Activated CD4-positive, alpha-beta T cell treated with anti-CD3 and anti-CD28 coated beads, Interleukin-2, amount 10 ng/mL, durations not matched to agents 7 days and 5 days (primary cell): ENCODE results near the gene ABAT. TPM values are rescaled to one million over a fixed set of nuclear protein-coding genes. Genes with fewer than 3 reads are reported as not detected.
"Not testable (repeated sequence)": the region's sequence is repeated elsewhere in the genome, so short reads cannot be mapped to it uniquely, and the experiment has no call there.

Experiments used
- CTCF ChIA-PET: fragments of 350-600 bp; sonication (Branson Sonifier 250); formaldehyde crosslinking; loops from one replicate; lab custom pipeline; 2021; ENCODE audit warnings: antibody characterized with exemption; lab: Charles Lee
- POLR2A ChIA-PET: fragments of 350-600 bp; sonication (Branson Sonifier 250); formaldehyde crosslinking; loops from one replicate; lab custom pipeline; 2021; ENCODE audit warnings: antibody characterized with exemption; lab: Charles Lee
- DNase-seq: peaks from one replicate; pipeline ENCODE4 v3.0.0-alpha.2; 2020
- H3K27ac Mint-ChIP-seq: one replicate; pipeline ENCODE4 v1.8.0; 2021; ENCODE audit warnings: mild to moderate bottlenecking, moderate library complexity, mixed read lengths
- H3K27me3 Mint-ChIP-seq: one replicate; pipeline ENCODE4 v1.8.0; 2021; ENCODE audit warnings: mixed read lengths
- H3K36me3 Mint-ChIP-seq: one replicate; pipeline ENCODE4 v1.8.0; 2021; ENCODE audit warnings: low read depth, mixed read lengths
- H3K4me1 Mint-ChIP-seq: one replicate; pipeline ENCODE4 v1.8.0; 2021; ENCODE audit warnings: mixed read lengths
- H3K4me3 Mint-ChIP-seq: one replicate; pipeline ENCODE4 v1.8.0; 2021; ENCODE audit warnings: mild to moderate bottlenecking, moderate library complexity, mixed read lengths
- H3K9me3 Mint-ChIP-seq: one replicate; pipeline ENCODE4 v1.8.0; 2021; ENCODE audit warnings: mixed read lengths
- total RNA-seq, 2 experiments: library from RNA; stranded (reverse); gene quantifications; one replicate each; pipeline ENCODE4 v1.2.3, GENCODE V29; 2021

Gene ABAT
- total RNA-seq, 2 experiments from 2014 or later, result 5.4 to 5.6 TPM

DNA sequence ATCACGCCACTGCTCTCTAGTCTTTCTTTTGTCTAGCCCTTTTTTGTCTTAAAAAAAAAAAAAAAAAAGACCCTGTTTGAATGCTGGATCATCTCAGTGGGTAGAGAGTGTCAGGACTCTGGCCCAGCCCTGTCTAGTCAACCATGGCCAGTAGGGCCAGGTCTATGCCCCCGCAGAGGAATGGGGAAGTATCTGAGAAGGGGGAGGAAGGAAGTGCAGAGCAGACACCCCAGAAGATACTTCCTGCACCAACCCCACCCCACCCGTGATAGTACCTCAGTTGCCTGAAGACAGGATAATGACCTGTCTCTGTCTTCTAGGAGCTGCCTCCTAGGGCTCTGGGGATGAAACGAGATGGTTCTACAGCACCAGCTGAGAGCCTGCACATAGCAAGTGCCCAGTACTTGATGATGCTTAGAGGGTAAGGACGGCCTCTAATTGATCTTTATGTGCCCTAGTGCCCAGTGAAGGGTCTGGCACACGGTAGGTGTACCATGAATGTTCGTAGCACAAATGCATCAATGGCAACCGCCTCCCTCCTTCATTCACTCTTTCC, 55.4 kb downstream of the ABAT start:
- no peak overlapping the region for H3K4me3 Mint-ChIP-seq
- peaks cover 6% of the 10 kb centered on the region for H3K9me3 Mint-ChIP-seq
- ChIA-PET POLR2A (no interaction called here), CTCF (no interaction called here)
- DNase-seq, result no peak
- peak overlapping the region; percentile 80 for H3K27ac Mint-ChIP-seq
- no peaks in the 10 kb centered on the region for H3K27me3 Mint-ChIP-seq
- H3K4me1 Mint-ChIP-seq, result peaks cover 13% of the 10 kb centered on the region
- no peaks in the 10 kb centered on the region for H3K36me3 Mint-ChIP-seq

DNA sequence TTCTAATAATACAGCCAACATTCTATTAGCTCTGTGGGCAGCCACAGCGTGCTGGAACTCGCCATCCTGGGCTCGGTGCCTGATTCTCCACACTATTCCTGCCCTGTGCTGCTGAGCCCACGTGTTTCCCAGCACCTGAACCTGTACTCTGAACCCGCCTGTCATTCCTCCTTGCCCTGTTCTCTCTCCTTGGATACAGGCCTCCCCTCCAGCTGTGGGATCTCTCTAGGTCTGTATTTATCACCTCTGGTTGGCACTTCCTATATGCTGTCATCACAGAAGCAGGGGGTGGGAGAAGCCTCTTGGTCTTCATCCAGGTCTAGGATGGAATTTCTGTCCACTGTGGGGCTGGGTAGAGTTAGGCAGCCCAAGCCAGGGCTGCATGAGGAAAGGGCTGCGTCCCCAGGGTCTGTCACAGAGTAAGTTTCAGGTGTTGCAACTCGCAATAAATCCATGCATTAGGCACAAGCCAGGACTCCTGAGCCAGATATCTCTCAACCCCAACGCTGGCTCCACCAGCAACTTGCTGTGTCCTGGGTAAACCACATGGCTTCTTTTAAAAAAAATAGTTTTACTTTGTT, 56.0 kb downstream of the ABAT start:
- Mint-ChIP-seq H3K4me3 (no peak overlapping the region), H3K27ac (peak overlapping the region; percentile 66), H3K36me3 (no peaks in the 10 kb centered on the region), H3K27me3 (no peaks in the 10 kb centered on the region), H3K4me1 (peaks cover 13% of the 10 kb centered on the region), H3K9me3 (peaks cover 6% of the 10 kb centered on the region)
- no peak for DNase-seq
- POLR2A ChIA-PET, result no interaction called here
- CTCF ChIA-PET, result no interaction called here

DNA sequence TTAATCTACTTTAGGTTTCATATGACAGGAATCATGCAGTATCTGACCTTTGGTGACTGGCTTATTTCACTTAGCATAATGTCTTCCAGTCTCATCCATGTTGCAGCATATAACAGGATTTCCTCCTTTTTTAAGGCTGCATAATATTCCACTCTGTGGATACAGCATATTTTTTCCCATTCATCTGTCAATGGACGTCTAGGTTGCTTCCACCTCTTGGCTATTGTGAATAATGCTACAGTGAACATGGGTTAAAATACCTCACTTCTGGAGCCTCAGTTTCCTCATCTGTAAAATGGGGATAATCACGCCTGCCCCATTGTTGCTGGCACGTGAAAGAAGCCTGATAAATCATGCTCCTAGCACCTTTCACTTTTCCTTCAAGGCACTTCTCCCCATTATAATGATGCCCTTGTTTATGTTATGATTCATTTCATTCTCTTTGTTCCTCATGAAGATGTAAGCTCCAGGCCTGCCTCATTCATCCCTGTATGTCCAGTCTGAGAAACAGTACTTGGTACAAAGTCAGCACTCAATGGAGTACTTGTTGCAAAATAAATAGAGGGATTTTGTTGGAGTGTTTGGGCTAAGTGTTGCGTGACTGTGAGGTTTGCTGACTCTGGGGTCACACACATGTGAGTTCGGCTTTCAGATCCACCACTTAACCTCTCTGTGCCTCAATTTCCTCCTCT, 59.6 kb downstream of the ABAT start:
- H3K36me3 Mint-ChIP-seq, result peaks cover 2% of the 10 kb centered on the region
- DNase-seq, result no peak

GRCh38 chr16:8735574-8735973, 61.2 kb downstream of the ABAT start:
- no peaks in the 10 kb centered on the region for H3K4me1 Mint-ChIP-seq
- no peaks in the 10 kb centered on the region for H3K27me3 Mint-ChIP-seq
- peaks cover 6% of the 10 kb centered on the region for H3K9me3 Mint-ChIP-seq
- POLR2A ChIA-PET, result no interaction called here
- no peak overlapping the region for H3K4me3 Mint-ChIP-seq
- DNase-seq, result no peak
- peaks cover 2% of the 10 kb centered on the region for H3K36me3 Mint-ChIP-seq
- CTCF ChIA-PET, result no interaction called here
- H3K27ac Mint-ChIP-seq, result no peak overlapping the region

More for the DNA sequence above, 59.6 kb downstream of the ABAT start:
- no peak overlapping the region for H3K27ac Mint-ChIP-seq
- peaks cover 12% of the 10 kb centered on the region for H3K4me1 Mint-ChIP-seq
- no peak overlapping the region for H3K4me3 Mint-ChIP-seq
- ChIA-PET CTCF (no interaction called here), POLR2A (no interaction called here)
- peaks cover 6% of the 10 kb centered on the region for H3K9me3 Mint-ChIP-seq
- H3K27me3 Mint-ChIP-seq, result no peaks in the 10 kb centered on the region

DNA sequence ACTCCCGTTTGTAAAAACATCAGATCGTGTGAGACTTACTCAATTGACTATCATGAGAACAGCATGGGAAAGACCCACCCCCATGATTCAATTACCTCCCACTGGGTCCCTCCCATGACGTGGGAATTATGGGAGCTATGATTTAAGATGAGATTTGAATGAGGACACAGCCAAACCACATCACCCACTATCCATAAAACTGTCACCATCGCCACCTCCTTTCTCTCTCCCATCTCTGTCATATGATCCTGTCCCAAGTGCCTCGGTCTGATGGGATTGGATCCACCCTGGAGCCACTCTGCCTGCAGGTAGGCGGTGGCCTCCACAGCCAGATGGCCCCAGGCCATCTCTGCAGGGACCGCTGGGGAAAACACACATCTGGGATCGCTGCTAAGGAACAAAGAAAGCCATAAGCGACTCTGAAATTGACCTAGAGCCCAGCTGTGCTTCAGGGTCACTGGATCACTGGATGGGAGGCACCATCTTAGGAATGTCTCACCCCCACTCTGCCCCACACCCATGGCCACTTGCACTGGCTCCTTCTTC, 61.8 kb downstream of the ABAT start:
- ChIA-PET POLR2A (no interaction called here), CTCF (no interaction called here)
- DNase-seq, result no peak
- H3K9me3 Mint-ChIP-seq, result peaks cover 6% of the 10 kb centered on the region
- H3K4me3 Mint-ChIP-seq, result no peak overlapping the region
- H3K4me1 Mint-ChIP-seq, result no peaks in the 10 kb centered on the region
- no peaks in the 10 kb centered on the region for H3K27me3 Mint-ChIP-seq
- peaks cover 2% of the 10 kb centered on the region for H3K36me3 Mint-ChIP-seq
- H3K27ac Mint-ChIP-seq, result no peak overlapping the region

GRCh38 chr16:8739151-8739550, 64.7 kb downstream of the ABAT start:
- CTCF ChIA-PET, result no interaction called here
- H3K27ac Mint-ChIP-seq, result no peak overlapping the region
- H3K27me3 Mint-ChIP-seq, result no peaks in the 10 kb centered on the region

GRCh38 chr16:8739989-8740704, 65.7 kb downstream of the ABAT start:
- ChIA-PET POLR2A (no interaction called here), CTCF (no interaction called here)
- Mint-ChIP-seq H3K27ac (no peak overlapping the region), H3K4me3 (no peak overlapping the region), H3K36me3 (peaks cover 2% of the 10 kb centered on the region), H3K9me3 (peaks cover 3% of the 10 kb centered on the region), H3K4me1 (no peaks in the 10 kb centered on the region), H3K27me3 (no peaks in the 10 kb centered on the region)
- no peak for DNase-seq

More at GRCh38 chr16:8739151-8739550, 64.7 kb downstream of the ABAT start:
- H3K9me3 Mint-ChIP-seq, result peaks cover 6% of the 10 kb centered on the region
- H3K4me1 Mint-ChIP-seq, result no peaks in the 10 kb centered on the region
- H3K4me3 Mint-ChIP-seq, result no peak overlapping the region
- no peak for DNase-seq
- POLR2A ChIA-PET, result no interaction called here
- peaks cover 2% of the 10 kb centered on the region for H3K36me3 Mint-ChIP-seq

DNA sequence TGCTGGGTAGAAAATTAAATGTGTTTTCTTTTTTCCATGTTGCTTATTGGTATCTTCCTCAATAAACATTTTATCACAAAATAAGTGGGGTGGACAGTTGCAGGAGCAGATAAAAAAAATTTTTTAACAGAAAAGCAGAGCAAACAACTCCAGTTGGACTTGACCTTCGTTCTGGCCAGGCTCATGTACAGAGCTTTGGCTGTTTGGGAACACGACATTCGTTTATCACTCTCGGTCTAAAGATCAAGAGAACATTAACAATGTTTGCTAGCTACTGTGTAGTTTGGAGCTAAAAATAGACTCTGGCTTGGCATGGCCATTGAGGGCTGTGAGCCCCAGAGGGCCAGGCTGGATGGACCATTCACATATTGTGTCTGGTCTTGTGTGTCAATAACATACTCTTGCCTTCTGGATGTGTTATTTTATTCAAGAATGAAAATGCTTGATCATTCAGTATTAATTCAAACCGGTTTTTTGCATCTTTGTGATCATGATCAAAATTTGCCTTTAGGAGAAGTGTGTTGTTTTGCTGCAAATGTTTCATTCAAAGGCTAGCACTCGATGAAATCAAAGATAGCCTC, 66.4 kb downstream of the ABAT start:
- POLR2A ChIA-PET, result no interaction called here
- DNase-seq, result no peak
- Mint-ChIP-seq H3K27me3 (no peaks in the 10 kb centered on the region), H3K9me3 (peaks cover 3% of the 10 kb centered on the region), H3K27ac (no peak overlapping the region), H3K4me1 (no peaks in the 10 kb centered on the region), H3K4me3 (no peak overlapping the region), H3K36me3 (peaks cover 2% of the 10 kb centered on the region)
- CTCF ChIA-PET, result no interaction called here

- Mint-ChIP-seq H3K27ac (no peak overlapping the region), H3K36me3 (peaks cover 3% of the 10 kb centered on the region), H3K4me1 (no peaks in the 10 kb centered on the region), H3K9me3 (peaks cover 3% of the 10 kb centered on the region), H3K27me3 (no peaks in the 10 kb centered on the region), H3K4me3 (no peak overlapping the region)
- CTCF ChIA-PET, result no interaction called here
- POLR2A ChIA-PET, result no interaction called here
- DNase-seq, result no peak
Observed at GRCh38 chr16:8741636-8742035, 67.2 kb downstream of the ABAT start.

DNA sequence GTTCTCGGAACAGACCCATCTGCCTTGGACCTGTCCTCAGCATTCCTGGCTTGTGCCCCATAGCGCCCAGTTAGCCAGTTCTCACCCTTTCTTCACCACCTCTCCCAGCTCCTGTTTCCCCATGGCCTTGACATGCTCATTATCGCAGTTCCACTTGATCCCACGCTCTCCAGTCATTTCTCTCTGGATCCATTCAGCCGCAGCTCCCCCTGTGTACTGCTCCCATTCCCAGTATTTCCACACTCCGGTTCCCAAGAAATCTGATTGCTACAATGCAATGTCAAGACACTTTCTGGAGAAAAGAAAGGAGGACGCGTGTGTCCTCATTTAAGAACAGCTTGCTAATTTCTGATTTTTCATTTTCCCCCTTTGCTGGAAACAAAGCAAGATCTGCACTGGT, 67.7 kb downstream of the ABAT start:
- Mint-ChIP-seq H3K27ac (no peak overlapping the region), H3K9me3 (peaks cover 3% of the 10 kb centered on the region), H3K27me3 (no peaks in the 10 kb centered on the region), H3K4me1 (no peaks in the 10 kb centered on the region), H3K36me3 (peaks cover 3% of the 10 kb centered on the region), H3K4me3 (no peak overlapping the region)
- DNase-seq, result no peak
- POLR2A ChIA-PET, result no interaction called here
- CTCF ChIA-PET, result interaction anchor here (1.1 kb wide), 1 partner anchor 11 kb away, joined by 3 read pairs; no protein-coding TSS in a partner anchor

DNA sequence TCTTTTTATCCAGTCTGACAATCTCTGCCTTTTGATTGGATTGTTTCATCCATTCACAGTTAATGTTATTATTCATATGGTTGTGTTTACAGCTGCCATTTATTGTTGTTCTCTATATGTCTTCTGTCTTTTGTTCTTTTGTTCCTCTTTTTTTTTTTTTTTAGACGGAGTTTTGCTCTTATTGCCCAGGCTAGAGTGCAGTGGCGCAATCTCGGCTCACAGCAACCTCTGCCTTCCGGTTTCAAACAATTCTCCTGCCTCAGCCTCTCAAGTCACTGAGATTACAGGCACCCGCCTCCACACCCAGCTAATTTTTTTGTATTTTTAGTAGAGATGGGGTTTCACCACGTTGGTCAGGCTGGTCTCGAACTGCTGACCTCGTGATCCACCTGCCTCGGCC, 74.5 kb downstream of the ABAT start:
- DNase-seq, H3K9me3 Mint-ChIP-seq, H3K4me1 Mint-ChIP-seq, H3K27ac Mint-ChIP-seq, CTCF ChIA-PET, POLR2A ChIA-PET, H3K27me3 Mint-ChIP-seq, H3K4me3 Mint-ChIP-seq, H3K36me3 Mint-ChIP-seq: not testable (repeated sequence)

DNA sequence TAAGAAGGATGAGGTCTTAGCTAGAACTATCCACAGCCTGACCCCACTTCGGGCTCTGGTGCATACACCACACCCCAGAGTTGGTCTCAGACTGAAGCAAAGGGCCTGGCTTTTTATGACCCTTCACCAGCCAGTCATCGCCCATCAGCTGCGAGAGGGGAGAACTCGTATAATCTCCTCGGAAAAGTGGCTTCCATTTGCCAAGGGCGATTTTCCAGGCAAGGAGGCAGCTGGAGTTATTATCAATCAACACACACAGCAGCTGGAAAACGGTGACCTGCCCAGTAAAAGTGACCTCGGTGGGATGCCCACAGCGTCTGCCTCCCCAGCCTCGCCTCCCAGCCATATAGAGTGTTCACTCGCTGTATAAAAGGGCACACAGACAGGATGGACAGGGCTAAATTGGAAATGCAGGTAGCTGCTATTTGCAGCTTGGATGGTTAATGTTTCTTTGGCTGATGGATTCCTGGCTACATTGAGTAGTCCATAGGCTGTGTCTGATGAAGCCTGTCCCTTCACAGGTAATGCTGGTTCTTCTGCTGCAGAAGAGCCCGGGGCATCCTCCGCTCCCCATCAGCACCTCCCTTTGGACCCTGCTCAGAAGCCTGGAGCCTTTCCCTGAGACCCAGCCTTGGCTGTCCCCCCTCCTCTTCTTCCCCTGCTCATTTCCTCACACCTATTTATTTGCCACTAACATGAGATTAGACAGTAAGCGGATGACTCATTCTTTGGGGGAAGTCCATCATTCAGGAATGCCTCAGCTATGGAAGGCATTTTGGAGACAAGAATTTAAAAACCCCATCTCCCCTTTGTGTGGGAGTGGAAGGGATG, 77.3 kb downstream of the ABAT start:
- CTCF ChIA-PET, result interaction anchor here (1.3 kb wide), 1 partner anchor 43 kb away, joined by 3 read pairs; no protein-coding TSS in a partner anchor
- H3K36me3 Mint-ChIP-seq, result no peaks in the 10 kb centered on the region
- POLR2A ChIA-PET, result no interaction called here
- H3K27me3 Mint-ChIP-seq, result no peaks in the 10 kb centered on the region
- no peak overlapping the region for H3K4me3 Mint-ChIP-seq
- H3K27ac Mint-ChIP-seq, result no peak overlapping the region
- no peaks in the 10 kb centered on the region for H3K4me1 Mint-ChIP-seq
- DNase-seq, result no peak
- no peaks in the 10 kb centered on the region for H3K9me3 Mint-ChIP-seq
